NOMO-1 treated with DMSO at 0.1 percent for 48 hours (cell line): ENCODE measurements around the gene MMS19.
"Not testable (repeated sequence)": the region's sequence is repeated elsewhere in the genome, so short reads cannot be mapped to it uniquely, and the experiment has no call there.

Experiments
- DNase-seq: peaks from one replicate; lab custom pipeline; 2025; ENCODE audit not compliant: unreplicated experiment; lab: John Stamatoyannopoulos, UW

Gene MMS19

GRCh38 chr10:97498076-97498840 is at the start of gene MMS19:
Gene MMS19 (minus strand): TSS chr10:97498422. CDS start chr10:97498384, 38 bp downstream.
- peak; percentile 99 for DNase-seq

- DNase-seq: no peak
Measured at GRCh38 chr10:97547962-97548361, 49.7 kb upstream of the MMS19 start.

GRCh38 chr10:97547271-97547600 is 49.0 kb upstream of the MMS19 start:
- DNase-seq: no peak

- DNase-seq: no peak
Measured at GRCh38 chr10:97546456-97547270, 48.4 kb upstream of the MMS19 start.

- DNase-seq: peak; percentile 68
Measured at GRCh38 chr10:97543025-97543546, 44.9 kb upstream of the MMS19 start.

GRCh38 chr10:97542169-97543024 is 44.2 kb upstream of the MMS19 start:
- no peak for DNase-seq

- no peak for DNase-seq
Measured at GRCh38 chr10:97540669-97541500, 42.7 kb upstream of the MMS19 start.

GRCh38 chr10:97539523-97540200 is 41.4 kb upstream of the MMS19 start:
- no peak for DNase-seq

- DNase-seq: no peak
Measured at GRCh38 chr10:97538839-97539238, 40.6 kb upstream of the MMS19 start.

GRCh38 chr10:97538411-97538810 is 40.2 kb upstream of the MMS19 start:
- no peak for DNase-seq

- no peak for DNase-seq
Measured at GRCh38 chr10:97537186-97537869, 39.1 kb upstream of the MMS19 start.

- DNase-seq: peak; percentile 34
Measured at GRCh38 chr10:97534746-97535367, 36.6 kb upstream of the MMS19 start.

GRCh38 chr10:97533888-97534287 is 35.7 kb upstream of the MMS19 start:
- no peak for DNase-seq

GRCh38 chr10:97532935-97533671 is 34.9 kb upstream of the MMS19 start:
- no peak for DNase-seq

- DNase-seq: no peak
Measured at GRCh38 chr10:97531401-97531986, 33.3 kb upstream of the MMS19 start.

GRCh38 chr10:97529685-97530465 is 31.7 kb upstream of the MMS19 start:
- DNase-seq: no peak

- not testable (repeated sequence) for DNase-seq
Measured at GRCh38 chr10:97528876-97529275, 30.7 kb upstream of the MMS19 start.
